SIG-M5 treated with dmso at 0.1 percent for 504 hours (cell line): Measurements from ENCODE around the gene LIPH.
"Not testable (repeated sequence)": the region's sequence is repeated elsewhere in the genome, so short reads cannot be mapped to it uniquely, and the experiment has no call there.

Source experiments
- DNase-seq: peaks from one replicate; lab custom pipeline; 2025; ENCODE audit not compliant: unreplicated experiment; lab: John Stamatoyannopoulos, UW

LIPH gene

DNA sequence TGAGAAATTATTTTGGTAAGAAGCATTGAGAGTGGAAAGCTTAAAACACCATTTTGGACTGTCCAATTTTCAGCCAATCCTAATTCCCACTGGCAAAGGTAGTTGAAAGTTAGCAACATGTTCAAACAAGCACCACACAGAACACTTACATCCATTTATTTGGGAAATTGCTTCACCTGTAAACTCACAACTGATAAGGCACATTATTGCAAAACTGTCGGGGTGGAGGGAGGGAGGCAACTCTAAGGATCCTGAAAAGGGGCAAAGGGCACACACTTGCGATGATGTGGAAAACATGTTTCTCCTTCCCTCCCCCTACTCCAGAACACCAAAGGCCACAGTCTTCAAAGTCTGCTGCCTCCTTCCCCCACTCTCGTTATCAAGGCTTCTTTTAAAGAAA is 62.9 kb downstream of the LIPH start:
- DNase-seq = no peak

DNA sequence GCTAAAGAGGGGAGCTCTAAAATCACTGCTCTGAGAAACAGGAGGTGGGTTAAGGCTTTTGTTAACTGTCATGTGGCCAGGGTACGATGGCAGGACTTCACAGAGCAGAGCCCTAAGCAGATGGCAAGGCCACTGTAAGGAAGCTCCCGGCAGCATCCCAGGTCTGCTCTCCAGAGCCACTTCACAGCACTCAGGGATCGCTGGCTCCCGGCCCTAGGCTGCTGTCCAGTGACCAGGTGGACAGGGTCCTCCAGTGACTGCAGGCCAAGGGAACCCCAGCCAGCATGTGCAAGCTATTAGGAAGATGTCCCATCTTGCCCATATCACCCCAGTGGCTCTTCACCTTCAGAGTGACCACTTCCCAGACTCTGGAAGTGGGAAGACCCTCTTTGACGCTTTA is 63.9 kb downstream of the LIPH start:
- DNase-seq = no peak

DNA sequence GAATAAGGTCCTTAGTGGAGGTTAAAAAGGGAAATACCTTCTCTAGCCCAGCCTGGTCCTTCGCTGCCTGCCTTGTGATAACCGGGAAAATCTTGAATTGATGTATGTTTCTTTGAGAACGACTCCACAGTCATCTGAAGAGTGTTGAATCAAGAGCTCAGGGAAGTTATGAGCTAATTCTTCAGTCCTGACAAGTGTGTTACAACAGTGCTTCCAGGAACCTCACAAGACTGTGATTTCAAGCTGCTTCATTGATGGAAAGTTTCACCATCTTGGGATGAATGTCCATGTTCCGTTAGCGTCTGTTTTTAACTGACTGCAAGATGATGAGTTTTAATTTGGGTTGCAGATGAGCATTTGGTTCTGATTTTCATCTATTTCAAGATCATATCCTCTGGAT is 66.0 kb downstream of the LIPH start:
- DNase-seq = no peak

DNA sequence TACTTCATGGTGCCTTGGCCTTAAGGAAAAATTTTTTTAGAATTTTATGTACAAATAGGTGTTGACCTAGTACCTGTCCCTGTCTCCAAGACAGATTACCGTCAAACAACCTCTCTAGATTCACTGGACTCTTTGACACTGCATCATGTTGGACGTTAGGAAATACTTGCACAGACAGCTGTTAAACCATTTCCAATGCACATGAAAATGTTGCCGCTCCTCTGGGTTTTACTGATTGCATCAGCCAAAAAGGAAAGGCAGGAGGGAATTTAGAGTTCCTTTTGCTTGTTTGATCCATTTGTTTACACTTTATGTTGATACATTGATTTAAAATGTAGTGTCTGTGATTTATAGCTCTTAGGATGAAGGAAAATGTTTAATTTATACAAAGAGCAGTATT is 68.1 kb downstream of the LIPH start:
- DNase-seq = no peak

DNA sequence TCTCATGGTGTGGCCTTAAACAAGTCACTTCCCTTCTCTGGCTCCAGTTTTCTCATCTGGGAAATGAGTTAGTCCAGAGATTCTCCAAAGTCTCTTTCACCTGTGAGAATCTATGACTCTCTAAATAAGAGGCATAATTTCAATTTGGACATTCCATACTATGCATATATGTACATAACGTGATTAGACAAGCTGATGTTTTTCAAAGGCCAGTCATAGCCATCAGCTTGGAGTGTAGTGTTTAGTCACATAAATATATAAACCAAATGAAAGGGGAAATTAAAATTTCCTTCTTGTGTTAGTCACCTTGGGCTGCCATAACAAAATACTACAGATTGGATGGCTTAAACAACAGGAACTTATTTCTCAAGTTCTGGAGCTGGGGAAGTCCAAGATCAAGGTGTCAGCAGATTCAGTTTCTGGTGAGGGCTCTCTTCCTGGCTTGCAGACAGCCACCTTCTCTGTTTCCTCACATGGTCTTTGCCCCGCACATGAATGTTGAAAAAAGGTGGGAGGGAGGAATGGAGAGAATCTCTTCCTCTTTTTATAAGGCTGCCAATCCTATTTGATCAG is 72.9 kb downstream of the LIPH start:
- no peak for DNase-seq

DNA sequence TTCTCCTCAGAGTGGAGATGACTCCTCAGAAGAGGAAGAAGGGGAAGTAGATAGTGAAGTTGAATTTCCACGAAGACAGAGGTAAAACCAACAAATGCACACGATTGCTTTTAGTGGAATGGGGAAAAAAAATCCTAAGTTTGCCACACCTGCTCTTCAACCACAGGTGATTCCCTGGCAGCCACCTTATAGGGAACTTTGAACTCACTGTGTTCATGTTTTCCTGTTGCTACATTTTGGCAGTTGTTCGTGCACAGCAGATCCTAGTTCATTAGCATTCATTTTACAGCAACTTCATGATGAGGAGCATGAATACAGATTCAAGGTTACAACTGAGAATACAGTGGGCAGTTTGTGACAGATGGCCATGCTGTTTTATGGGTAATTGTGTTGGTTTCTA is 75.1 kb downstream of the LIPH start:
- DNase-seq = no peak

DNA sequence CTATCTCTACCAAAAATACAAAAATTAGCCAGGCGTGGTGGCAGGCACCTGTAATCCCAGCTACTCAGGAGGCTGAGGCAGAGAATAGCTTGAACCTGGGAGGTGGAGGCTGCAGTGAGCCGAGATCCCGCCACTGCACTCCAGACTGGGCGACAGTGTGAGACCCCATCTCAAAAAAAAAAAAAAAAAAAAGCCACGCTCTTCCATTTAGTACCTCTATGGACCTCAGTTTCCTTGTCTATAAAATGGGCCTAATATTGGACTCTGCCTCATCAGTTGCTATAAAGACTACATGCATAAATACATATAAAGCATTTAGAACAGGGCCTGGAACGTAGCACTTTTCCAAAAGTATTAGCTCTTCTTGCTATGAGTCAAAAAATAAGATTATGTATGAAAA is 77.5 kb downstream of the LIPH start:
- DNase-seq = not testable (repeated sequence)

DNA sequence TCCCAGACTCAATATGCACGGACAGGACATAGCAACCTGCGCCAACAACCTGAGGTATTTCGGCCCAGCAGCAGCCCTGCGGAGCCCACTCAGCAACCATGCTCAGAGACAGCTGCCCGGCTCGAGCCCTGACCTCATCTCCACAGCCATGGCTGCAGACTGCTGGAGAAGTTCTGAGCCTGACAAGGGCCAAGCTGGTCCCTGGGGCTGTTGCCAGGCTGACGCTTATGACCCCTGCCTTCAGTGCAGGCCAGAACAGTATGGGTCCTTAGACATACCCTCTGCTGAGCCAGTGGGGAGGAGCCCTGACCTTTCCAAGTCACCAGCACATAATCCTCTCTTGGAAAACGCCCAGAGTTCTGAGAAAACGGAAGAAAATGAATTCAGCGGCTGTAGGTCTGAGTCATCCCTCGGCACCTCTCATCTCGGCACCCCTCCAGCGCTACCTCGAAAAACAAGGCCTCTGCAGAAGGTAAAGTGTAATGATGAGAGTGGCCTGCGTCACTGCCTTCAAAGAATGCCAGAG is 79.0 kb downstream of the LIPH start:
- no peak for DNase-seq

DNA sequence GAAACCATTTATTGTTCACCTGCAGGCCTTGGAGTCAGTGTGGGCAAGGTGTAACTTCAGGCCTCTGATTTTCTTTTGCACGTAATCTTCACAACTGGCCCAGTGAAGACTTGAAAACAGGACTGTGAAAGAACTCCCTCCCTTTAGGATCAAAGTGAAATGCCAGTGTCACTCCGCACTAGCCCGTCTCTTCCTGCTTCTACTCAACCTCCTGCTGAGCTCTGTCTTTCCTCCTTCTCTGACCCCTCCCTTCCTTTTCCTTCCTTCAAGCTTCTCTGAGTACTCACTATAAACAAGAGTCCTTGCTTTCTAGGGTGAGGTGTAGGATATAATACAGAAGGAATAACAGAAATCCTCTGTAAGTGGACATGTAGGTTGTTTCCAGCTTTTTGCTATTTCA is 82.1 kb downstream of the LIPH start:
- no peak for DNase-seq

DNA sequence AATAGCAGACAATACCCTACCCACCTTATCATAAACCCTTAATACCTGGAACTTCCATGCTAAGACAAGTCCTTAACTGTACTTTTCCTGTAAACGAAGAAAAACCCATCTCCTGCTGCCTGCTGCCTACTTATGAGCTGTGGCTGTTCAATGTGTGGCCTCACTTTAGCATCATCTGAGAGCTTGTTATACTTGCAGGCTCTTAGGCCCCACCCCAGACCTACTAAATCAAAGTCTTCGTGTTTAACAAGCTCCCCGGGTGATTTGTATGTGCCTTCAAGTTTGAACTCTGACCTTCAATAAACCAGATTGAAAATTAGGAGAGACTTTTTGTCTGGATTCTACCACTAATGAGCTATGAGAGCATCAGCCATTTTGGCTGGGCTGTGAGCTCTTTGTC is 82.8 kb downstream of the LIPH start:
- DNase-seq = no peak

DNA sequence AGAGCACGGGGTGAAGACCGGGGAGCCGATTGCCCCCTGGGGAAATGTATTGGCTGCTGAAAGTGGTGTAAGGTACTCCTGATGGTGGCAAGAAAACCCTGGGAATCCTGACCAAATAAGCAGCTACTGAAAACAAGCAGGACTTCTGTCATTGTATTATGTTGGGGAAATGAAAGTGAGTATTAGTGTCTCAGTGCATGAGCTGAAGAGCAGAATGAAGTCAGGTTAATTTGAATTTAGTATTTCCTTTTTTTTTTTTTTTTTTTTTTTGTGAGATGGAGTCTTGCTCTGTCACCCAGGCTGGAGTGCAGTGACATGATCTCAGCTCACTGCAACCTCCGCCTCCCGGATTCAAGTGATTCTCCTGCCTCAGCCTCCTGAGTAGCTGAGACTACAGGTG is 86.3 kb downstream of the LIPH start:
- not testable (repeated sequence) for DNase-seq

DNA sequence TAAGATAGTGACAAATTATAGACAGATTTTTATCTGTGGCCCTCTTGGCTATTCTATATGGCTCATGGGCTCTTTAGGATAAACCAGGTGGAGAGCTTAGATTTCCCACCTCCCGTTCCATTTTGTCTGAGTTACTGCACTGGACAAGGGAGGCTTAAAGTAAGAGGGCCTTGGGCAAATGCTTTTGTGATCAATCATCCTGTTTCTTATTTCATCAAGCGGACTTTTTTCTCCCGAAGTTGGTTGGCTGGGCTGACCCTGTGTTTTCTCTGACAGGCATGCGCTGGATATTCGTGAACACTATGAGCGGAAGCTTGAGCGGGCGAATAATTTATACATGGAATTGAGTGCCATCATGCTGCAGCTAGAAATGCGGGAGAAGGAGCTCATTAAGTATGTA is 86.9 kb downstream of the LIPH start:
- DNase-seq = no peak

DNA sequence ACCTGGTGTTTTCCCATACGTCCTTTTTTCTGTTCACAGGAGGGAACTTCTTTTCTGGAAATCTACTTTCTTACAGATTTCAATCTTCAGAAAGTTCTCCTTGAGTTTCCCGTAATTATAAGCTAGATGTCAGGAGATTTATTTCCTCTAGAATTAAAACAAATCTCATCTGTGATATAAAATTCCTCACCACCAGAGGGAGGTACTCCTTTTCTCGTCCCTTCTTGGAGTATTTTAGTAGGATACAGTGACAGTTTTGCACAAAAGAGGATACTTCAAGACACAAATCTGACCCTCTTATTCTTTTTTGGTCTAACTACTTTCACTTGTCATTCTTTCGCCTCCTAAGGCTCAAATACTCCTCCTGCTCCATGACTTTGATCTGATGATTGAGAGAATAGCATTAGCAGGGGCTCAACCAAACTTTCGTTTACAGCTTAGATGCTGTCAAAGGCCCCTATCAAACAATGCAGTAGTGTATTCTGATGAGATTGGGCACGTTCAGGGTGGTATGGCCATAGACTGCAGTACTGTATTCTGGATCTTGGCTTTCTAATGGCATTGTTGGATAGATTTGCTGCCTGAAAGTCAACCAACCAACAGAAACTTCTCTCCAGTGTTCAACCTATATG is 91.6 kb downstream of the LIPH start:
- DNase-seq = peak; percentile 40

DNA sequence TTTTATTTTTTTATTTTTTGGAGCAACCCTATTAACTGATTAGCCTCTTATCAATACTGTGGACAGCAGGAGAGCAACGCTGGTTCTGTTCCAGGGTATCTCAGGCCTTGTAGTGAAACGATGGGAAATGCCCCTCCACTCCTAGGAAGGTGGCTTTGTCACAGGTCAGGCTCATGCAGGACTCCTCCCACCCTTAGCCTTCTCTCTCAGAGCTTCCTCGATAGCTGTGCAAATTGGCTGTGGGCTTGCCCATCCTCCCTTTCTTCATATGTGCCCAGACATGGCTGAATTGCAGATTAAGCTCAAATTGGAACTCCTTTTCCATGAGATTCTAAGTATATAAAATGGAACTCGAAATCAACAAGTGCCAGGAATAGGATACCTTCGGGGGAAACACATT is 92.1 kb downstream of the LIPH start:
- no peak for DNase-seq

DNA sequence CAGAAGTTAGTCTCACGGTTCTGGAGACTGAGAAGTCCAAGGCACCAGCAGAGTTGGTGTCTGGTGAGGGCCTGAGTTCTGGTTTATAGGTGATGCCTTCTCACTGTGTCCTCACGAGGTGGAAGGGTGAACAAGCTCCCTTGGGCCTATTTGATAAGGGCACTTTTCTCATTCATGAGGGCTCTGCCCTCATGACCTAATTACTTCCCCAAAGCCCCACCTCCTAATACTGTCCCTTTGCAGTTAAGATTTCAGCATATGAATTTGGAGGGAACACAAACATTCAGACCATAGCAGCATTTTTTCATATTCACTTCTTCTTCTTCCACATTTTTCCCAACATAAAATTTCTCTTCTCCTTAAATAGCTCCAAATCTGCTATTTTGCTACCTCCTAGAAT is 95.0 kb downstream of the LIPH start:
- DNase-seq = no peak
